GM18511 (cell line): ENCODE results near the gene PLAAT2.
"Not testable (repeated sequence)": the region's sequence is repeated elsewhere in the genome, so short reads cannot be mapped to it uniquely, and the experiment has no call there.

Experiments used
- ATAC-seq: cut with Tn5 transposase; IDR thresholded peaks from one replicate; pipeline ENCODE4 v1.9.1; 2021; ENCODE audit warnings: mild to moderate bottlenecking, moderate library complexity; ENCODE audit not compliant: unreplicated experiment

The PLAAT2 gene

DNA sequence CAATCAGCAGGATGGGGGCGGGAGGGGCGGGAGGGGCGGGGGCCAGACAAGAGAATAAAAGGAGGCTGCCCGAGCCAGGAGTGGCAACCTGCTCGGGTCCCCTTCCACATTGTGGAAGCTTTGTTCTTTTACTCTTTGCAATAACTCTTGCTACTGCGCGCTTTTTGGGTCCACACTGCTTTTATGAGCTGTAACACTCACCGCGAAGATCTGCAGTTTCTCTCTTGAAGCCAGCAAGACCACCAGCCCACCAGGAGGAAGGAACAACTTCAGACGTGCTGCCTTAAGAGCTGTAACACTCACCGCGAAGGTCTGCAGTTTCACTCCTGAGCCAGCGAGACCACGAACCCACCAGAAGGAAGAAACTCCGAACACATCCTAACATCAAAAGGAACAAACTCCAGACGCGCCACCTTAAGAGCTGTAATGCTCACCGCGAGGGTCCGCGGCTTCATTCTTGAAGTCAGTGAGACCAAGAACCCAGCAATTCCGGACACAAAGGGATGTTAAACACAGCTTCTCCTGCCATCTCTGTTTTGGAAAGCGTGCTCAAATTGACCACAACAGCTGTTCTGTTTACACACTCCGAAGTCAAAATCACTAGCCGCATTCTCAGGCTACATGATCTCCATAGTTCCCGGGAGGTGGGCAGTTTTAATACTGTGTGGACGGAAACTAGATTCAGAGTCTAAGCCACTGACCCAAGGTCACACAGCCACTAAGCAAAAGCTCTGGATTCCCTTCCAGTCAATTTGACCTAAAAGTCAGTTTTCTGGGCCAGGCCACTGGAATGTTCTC, 11.9 kb downstream of the PLAAT2 start:
- ATAC-seq, result no peak

DNA sequence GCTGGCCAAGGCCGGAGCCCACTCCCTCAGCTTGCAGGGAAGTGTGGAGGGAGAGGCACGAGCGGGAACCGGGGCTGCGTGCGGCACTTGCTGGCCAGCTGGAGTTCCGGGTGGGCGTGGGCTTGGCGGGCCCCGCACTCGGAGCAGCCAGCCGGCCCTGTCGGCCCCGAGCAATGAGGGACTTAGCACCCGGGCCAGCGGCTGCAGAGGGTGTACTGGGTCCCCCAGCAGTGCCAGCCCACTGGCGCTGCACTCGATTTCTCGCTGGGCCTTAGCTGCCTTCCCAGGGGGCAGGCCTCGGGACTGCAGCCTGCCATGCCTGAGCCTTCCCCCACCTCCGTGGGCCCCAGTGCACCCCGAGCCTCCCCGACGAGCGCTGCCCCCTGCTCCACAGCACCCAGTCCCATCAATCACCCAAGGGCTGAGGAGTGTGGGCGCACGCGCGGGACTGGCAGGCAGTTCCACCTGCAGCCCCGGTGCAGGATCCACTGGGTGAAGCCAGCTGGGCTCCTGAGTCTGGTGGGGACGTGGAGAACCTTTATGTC, 13.0 kb downstream of the PLAAT2 start:
- ATAC-seq, result not testable (repeated sequence)

DNA sequence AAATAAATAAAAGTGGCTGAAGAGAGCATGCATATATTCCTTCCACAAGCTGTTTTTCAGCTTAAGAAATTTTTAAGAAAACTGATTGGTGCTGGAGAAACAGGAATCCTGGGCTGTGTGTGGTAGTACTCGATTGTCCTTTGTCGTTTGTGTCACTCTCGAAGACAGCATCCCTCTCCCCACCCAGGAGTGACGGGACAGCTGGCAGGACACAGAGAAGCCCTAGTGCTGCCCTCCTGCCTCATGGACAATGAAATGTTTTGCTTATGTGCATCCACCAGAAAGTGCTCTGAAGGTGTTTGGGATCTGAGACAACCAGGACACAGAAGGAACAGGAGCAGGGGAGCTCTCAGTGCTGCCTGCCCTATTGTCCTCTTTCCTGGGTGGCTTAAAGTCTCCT, 13.8 kb downstream of the PLAAT2 start:
- ATAC-seq, result no peak

- ATAC-seq, result no peak
Measured at GRCh38 chr11:63548178-63548577, 15.0 kb downstream of the PLAAT2 start.

GRCh38 chr11:63547061-63547460, 16.1 kb downstream of the PLAAT2 start:
- ATAC-seq, result no peak

- ATAC-seq, result no peak
Measured at GRCh38 chr11:63543711-63544110, 19.5 kb downstream of the PLAAT2 start.

- not testable (repeated sequence) for ATAC-seq
Measured at GRCh38 chr11:63542506-63542905, 20.7 kb downstream of the PLAAT2 start.

DNA sequence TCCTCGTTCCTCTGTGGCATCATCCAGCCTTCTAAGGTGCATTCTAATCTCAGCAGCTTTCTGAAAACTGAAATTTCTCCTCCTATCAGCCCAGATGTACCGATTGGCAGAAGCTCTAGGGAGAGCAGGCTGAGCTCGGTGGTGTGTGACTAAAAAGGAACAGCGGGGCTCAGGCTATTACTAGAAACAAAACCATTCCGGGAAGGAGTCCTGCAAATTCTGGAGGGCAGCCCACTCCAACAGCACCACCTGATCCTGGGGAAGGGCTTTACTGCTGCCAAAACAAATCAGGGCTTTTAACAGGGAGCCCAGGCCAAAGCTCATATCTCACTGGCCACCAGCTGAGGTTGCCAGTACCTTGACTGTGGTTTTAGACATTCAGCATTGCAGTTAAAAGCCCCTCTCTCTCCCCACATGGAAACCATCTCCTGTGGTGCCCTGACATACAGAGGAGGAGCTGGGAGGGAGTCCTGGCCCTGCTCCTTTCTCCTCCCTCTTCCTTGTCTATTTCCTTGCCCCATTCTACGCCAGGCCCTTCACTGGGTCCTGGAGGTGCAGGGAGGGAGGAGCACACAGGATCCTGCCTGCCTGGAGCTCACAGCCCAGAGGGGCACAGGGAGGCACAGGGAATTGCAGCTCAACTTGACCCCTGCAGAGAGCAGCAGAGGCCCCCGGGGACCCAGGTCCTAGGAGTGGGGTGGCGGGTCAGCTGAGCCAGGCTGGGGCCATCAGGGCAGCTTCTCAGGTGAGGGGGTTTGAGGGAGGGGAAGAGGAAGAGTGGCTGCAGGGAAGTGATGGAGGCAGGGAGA, 25.7 kb downstream of the PLAAT2 start:
- no peak for ATAC-seq

GRCh38 chr11:63536669-63537292, 26.4 kb downstream of the PLAAT2 start, which contains the start of gene PLAAT4:
PLAAT4 (plus strand) TSS chr11:63536808; CDS start chr11:63536869, 61 bp downstream.
- no peak for ATAC-seq

GRCh38 chr11:63535734-63536133, 27.4 kb downstream of the PLAAT2 start:
- no peak for ATAC-seq

GRCh38 chr11:63534895-63535461, 28.2 kb downstream of the PLAAT2 start:
- peak; percentile 57 for ATAC-seq

GRCh38 chr11:63534076-63534475, 29.1 kb downstream of the PLAAT2 start:
- ATAC-seq, result no peak

DNA sequence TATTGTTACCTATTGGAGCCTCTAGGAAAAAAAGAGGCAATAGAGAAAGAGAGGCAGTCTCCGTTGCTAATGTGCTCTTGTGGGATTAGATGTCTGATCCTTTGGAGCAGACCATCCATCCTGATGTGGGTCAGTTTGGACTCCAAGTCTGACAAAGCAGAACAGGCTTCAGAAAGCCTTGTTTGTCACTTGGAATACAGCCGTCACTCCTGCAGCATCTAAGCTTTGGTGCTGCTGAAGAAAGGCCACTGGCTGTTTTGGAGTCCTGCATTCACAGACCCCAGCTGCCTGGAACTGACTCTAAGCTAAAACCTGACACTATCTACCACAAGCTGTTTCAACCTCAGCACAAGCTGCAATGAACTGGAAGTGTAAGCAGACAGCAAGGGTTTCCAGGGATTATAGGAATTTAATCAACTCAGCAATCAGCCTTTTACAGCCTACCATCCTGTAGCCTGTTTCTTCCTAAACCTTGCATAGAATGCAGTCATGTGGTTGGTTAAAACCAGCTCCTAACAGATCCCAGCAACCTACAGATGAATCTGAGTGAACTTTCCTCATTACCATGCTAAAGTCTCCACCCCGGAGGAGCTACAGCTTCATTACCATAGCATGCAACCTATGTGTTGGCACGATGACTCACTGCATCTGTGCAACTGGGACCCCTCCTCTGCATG, 30.2 kb downstream of the PLAAT2 start:
- no peak for ATAC-seq

- no peak for ATAC-seq
Measured at GRCh38 chr11:63532117-63532516, 31.1 kb downstream of the PLAAT2 start.

- ATAC-seq, result peak; percentile 91
Measured at GRCh38 chr11:63531074-63531792, 31.9 kb downstream of the PLAAT2 start.

- ATAC-seq, result no peak
Measured at GRCh38 chr11:63530021-63530420, 33.2 kb downstream of the PLAAT2 start.

DNA sequence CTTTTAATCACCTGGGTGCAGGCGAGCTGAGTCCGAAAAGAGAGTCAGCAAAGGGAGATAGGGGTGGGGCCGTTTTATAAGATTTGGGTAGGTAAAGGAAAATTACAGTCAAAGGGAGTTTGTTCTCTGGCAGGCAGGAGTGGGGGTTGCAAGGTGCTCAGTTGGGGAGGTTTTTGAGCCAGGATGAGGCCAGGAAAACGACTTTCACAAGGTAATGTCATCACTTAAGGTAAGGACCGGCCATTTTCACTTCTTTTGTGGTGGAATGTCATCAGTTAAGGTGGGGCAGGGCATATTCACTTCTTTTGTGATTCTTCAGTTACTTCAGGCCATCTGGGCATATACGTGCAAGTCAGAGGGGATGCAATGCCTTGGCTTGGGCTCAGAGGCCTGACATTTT, 33.8 kb downstream of the PLAAT2 start:
- not testable (repeated sequence) for ATAC-seq

GRCh38 chr11:63528729-63529278, 34.4 kb downstream of the PLAAT2 start:
- ATAC-seq, result not testable (repeated sequence)

DNA sequence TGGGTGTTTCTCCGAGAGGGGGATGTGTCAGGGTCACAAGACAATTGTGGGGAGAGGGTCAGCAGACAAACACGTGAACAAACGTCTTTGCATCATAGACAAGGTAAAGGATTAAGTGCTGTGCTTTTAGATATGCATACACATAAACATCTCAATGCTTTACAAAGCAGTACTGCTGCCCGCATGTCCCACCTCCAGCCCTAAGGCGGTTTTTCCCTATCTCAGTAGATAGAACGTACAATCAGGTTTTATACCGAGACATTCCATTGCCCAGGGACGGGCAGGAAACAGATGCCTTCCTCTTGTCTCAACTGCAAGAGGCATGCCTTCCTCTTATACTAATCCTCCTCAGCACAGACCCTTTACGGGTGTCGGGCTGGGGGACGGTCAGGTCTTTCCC, 35.0 kb downstream of the PLAAT2 start:
- ATAC-seq, result not testable (repeated sequence)
